HL-60/S4 (cell line): ENCODE measurements around the gene NPAS4.
"Not testable (repeated sequence)": the region's sequence is repeated elsewhere in the genome, so short reads cannot be mapped to it uniquely, and the experiment has no call there.

Experiments used
- in situ Hi-C: fragments of 300-500 bp; cut with MboI; formaldehyde crosslinking; loops from 2 replicates; pipeline ENCODE4 v1.14.3; 2022; ENCODE audit warnings: low sequenced_read_pairs

NPAS4 gene

GRCh38 chr11:66420671-66421476 lies at the start of gene NPAS4:
Gene NPAS4 (plus strand): TSS chr11:66421035. CDS start chr11:66421180, 145 bp downstream.
- in situ Hi-C loops = no loop called here

- in situ Hi-C loops = no loop called here
Measured at GRCh38 chr11:66371627-66372415, 49.0 kb upstream of the NPAS4 start, which contains the start of gene SLC29A2. Gene SLC29A2 (minus strand): TSS chr11:66371760. CDS start chr11:66371591, 169 bp downstream.

- in situ Hi-C loops = no loop called here
Measured at GRCh38 chr11:66373265-66373664, 47.6 kb upstream of the NPAS4 start.

- in situ Hi-C loops = not testable (repeated sequence)
Measured at GRCh38 chr11:66373690-66374287, 47.0 kb upstream of the NPAS4 start.

GRCh38 chr11:66380264-66380663 lies 40.6 kb upstream of the NPAS4 start:
- in situ Hi-C loops = not testable (repeated sequence)

GRCh38 chr11:66384316-66384715 lies 36.5 kb upstream of the NPAS4 start:
- in situ Hi-C loops = not testable (repeated sequence)

GRCh38 chr11:66386171-66387069 lies 34.4 kb upstream of the NPAS4 start:
- in situ Hi-C loops = no loop called here

- in situ Hi-C loops = no loop called here
Measured at GRCh38 chr11:66388780-66389386, 32.0 kb upstream of the NPAS4 start.

- in situ Hi-C loops = no loop called here
Measured at GRCh38 chr11:66391322-66391721, 29.5 kb upstream of the NPAS4 start.

GRCh38 chr11:66393954-66394353 lies 26.9 kb upstream of the NPAS4 start:
- in situ Hi-C loops = no loop called here

- in situ Hi-C loops = loop anchor here (5.0 to 10.0 kb wide), 2 partner anchors 277 to 425 kb away; no protein-coding TSS in a partner anchor
Measured at GRCh38 chr11:66407651-66408050, 13.2 kb upstream of the NPAS4 start.

- in situ Hi-C loops = loop anchor here (5.0 to 10.0 kb wide), 2 partner anchors 276 to 424 kb away; no protein-coding TSS in a partner anchor
Measured at GRCh38 chr11:66408488-66409214, 12.2 kb upstream of the NPAS4 start.

GRCh38 chr11:66409226-66409625 lies 11.6 kb upstream of the NPAS4 start:
- in situ Hi-C loops = loop anchor here (5.0 to 10.0 kb wide), 2 partner anchors 276 to 423 kb away; no protein-coding TSS in a partner anchor

- in situ Hi-C loops = no loop called here
Measured at GRCh38 chr11:66410191-66410590, 10.6 kb upstream of the NPAS4 start.

GRCh38 chr11:66411323-66411722 lies 9.5 kb upstream of the NPAS4 start:
- in situ Hi-C loops = no loop called here

GRCh38 chr11:66412110-66412509 lies 8.7 kb upstream of the NPAS4 start:
- in situ Hi-C loops = no loop called here

- in situ Hi-C loops = no loop called here
Measured at GRCh38 chr11:66413167-66413566, 7.7 kb upstream of the NPAS4 start.

- in situ Hi-C loops = no loop called here
Measured at GRCh38 chr11:66414120-66414934, 6.5 kb upstream of the NPAS4 start.
